Activated CD4-positive, alpha-beta T cell treated with anti-CD3 and anti-CD28 coated beads, Interleukin-2, amount 50 U/mL, for 1 hour (primary cell): ENCODE measurements around the gene PSMD13.
A peak's percentile ranks its signal among the peaks of the same experiment; 100 is the strongest.
"Not testable (repeated sequence)": the region's sequence is repeated elsewhere in the genome, so short reads cannot be mapped to it uniquely, and the experiment has no call there.

ENCODE experiments used
- DNase-seq: peaks from one replicate; pipeline ENCODE4 v3.0.0-alpha.2; 2020

The PSMD13 gene

GRCh38 chr11:220641-221215 is 16.0 kb upstream of the PSMD13 start:
- not testable (repeated sequence) for DNase-seq

DNA sequence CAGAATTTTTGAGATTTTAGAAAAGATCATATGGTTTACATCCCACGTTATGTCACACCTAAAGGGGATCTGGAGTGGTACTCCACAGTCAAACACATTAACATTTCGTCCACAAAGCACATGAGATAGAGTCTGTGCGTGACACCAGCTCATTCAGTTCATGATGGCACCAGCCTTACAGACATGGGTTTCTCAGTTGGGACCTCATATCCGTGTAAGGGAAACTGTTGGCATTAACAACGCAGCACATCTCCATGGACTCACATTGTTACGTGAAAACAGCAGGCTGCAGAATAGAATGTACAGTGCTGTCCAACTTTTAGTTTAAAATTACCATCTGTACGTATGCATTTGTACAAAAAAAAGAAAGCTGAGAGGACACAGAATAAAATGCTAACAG is 15.2 kb upstream of the PSMD13 start:
- DNase-seq = no peak

DNA sequence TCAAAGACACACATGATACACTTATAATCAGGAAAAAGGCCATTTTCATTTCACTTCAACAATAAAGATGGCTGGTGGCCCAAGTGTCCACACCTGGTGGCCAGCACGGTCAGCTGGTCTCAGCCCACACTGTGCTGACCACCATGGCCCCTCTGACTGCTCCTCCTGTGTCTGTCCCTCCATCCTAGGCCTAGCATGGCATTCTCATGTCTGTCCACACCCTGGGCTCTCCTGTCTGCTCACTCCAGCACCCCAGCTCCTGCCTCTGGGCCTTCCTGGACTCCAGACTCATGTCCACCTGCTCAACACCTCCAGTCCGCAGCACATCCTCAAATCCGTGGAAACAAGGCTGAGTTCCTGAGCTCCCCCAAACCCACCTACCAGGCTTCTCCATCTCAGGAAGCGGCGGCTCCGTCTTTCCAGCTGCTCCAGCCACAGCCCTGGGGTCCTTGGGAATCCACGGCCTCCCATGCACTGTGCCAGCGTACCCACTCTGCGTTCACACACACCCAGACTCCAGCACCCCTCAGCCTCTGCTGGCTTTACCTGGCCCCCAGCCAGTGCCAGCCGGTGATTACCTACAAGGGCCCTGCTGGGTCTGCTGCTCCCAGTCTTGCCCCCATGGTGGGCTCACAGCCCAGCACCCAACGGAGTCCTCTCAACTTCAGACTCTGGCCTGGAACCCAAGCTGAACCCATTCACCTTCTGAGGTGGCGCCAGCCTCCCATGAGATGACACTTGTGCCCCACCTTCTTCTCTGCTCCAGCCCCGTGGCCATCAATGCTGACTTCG is 14.6 kb upstream of the PSMD13 start:
- no peak for DNase-seq

DNA sequence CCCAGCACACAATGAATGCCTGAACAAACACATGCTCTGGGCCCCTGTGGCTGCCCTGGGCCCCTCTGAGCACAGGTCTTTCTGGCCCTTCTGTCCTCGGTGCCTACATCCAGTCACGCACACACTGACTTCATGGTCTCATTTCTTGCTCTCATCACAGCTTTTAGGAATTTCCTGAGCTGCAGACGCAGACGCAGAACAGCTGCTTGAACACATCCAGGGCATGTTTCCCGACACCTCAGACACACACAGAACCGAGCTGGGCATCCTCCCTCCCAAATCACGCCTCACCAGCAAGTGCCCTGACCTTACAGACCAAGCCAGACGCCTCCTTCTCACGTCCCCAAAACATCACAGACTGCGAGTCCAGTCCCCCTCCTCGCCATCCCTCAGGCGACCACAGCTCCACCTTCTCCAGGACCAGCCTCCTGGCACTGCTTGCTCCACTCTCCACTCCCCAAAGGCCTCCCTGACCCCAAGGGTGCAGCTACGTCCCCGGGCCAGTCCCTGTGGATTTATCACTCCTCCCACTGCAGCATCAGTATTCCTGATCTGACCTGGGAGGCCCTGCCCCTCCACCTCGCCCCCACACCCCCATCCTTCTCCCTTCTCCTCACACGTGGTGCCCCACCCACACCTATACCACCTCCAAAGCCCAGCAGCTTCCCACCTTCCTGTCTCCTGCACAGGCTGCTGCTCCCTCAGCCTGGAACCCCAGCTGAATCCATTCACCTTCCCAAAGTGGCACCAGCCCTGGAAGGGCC is 13.6 kb upstream of the PSMD13 start:
- DNase-seq = no peak

DNA sequence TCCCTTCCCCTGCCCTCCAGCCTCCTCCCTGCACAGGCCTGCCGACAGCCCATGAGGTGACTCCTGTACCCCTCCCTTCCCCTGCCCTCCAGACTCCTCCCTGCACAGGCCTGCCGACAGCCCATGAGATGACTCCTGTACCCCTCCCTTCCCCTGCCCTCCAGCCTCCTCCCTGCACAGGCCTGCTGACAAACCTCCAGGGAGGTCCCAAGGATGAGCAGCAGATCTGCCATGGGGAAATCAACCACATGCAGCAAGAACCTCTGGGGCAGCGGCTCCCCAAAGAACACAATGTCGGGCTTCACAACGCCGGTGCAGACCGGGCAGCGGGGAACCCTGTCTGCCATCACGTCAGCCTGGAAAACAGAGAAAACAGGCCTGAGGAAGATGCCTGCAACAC is 12.9 kb upstream of the PSMD13 start:
- DNase-seq = no peak

GRCh38 chr11:224424-224823 is 12.4 kb upstream of the PSMD13 start:
- DNase-seq = no peak

- DNase-seq = no peak
Measured at GRCh38 chr11:225734-226453, 10.9 kb upstream of the PSMD13 start.

GRCh38 chr11:227824-228379 is 8.9 kb upstream of the PSMD13 start:
- no peak for DNase-seq

- no peak for DNase-seq
Measured at GRCh38 chr11:230431-230830, 6.3 kb upstream of the PSMD13 start.

DNA sequence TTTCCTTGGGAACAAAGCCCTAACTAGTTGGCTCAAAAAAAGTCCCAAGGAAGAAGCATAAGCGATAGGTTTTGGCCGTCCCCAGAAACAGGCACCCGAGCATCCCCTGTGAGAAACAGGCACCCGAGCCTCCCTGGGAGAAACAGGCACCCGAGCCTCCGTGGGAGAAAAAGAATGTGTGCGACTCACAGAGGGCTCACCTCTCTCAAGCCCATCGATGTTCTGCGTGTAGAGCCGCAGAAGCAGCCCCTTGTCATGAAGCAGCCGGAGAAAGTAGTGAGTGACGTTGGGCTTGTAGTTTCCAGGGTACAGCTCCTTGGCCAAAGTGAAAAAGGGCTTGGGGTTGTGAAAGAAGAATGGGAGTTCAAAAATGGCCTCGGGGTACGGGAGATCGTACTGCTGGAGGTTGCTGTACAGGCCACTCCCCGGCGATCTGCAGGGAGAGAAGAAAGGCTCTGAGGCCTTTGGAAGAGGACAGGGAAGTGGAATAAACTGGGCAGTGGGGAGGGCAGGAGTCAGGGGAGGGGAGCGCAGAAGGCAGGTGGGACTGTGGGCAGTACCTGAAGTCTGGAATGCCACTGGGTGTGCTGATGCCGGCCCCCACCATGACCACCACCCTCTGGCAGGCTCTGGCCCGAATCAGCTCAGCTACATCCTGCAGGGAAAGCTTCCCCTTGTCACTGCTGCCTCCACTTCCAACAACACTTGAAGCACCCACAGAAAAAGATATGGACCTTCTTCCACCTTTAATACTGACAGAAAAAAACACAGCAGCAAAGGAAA is 3.8 kb upstream of the PSMD13 start:
- no peak for DNase-seq

GRCh38 chr11:235180-235579 is 1.6 kb upstream of the PSMD13 start:
- DNase-seq = no peak

GRCh38 chr11:235609-235996 is 1.2 kb upstream of the PSMD13 start:
- DNase-seq = peak; percentile 64

GRCh38 chr11:235997-236773 is 591 bp upstream of the PSMD13 start, which contains the start of gene SIRT3:
TSS of gene SIRT3 (minus strand) at chr11:236342. CDS start at chr11:236328, 14 bp downstream.
- DNase-seq = peak; percentile 85

DNA sequence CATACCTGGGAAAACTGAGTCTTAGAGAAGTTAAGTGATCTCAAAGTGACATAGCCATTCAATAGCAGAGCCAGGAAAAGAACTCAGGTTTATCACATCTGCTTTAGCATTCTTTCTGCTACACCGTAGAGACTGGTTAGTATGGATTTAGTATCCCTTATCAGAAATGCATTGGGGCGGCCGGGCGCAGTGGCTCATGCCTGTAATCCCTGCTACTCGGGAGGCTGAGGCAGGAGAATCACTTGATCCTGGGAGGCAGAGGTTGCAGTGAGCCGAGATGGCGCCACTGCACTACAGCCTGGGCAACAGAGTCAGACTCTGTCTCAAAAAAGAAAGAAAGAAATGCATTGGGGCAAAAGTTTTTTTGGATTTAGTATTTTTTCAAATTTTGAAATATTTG is 1.6 kb downstream of the PSMD13 start:
- not testable (repeated sequence) for DNase-seq

DNA sequence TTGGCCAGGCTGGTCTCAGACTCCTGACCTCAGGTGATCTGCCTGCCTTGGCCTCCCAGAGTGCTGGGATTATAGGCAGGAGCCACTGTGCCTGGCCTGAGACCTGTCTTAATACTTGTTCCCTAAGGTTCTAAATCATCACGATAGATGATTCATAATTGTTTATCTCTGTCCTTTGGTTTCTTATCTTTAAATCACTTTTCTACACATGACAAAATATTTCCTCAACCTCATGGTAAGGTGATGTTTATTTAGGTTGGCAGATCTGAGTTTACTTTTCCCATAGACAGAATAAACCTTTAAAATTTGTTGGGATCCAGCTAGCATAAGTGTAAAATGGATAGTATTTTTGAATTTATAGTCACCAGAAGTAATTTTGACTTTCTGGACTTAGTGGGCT is 3.5 kb downstream of the PSMD13 start:
- no peak for DNase-seq

DNA sequence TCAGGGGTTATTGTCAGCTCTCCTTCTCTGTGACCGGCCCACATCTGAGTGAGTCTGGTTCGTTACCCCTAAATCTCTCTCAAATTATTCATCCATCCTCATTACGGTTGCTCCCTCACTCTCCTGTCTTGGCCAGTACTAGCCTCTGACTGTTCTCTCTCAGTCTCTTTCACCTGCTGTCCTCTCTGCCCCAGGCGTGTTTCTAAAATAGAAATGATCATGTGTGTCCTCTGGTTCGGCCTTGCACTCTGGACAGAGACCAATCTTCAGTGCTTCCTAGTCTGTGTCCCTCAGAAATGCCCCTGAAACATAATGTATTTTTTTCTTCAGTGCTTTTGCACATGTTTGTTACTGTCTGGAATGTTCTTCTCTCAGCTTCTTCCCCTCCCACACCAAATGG is 4.9 kb downstream of the PSMD13 start:
- no peak for DNase-seq

- no peak for DNase-seq
Measured at GRCh38 chr11:244376-244775, 7.6 kb downstream of the PSMD13 start.

DNA sequence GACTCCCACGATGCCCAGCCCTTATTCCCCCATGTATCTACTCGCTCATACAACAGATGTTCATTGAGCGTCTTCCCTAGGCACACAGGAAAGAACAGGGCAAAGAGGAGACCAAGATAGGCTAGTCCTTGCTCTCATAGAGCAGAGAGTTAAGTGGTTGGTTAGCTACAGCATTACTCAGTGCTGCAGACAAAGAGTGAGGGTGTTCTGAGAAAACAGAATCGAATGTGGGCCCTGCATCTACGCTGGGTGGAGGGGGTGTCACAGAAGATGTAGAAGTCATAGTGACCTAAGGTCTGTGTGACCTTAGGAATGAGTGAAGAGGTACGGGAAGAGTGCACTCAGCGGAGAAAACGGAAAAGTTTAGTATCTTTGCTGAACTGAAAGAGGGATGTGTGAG is 12.3 kb downstream of the PSMD13 start:
- DNase-seq = no peak

- no peak for DNase-seq
Measured at GRCh38 chr11:250274-250673, 13.5 kb downstream of the PSMD13 start.

GRCh38 chr11:250740-251299 is 14.0 kb downstream of the PSMD13 start:
- peak; percentile 84 for DNase-seq

- no peak for DNase-seq
Measured at GRCh38 chr11:251550-251949, 14.8 kb downstream of the PSMD13 start.
